T-helper 1 cell (primary cell): ENCODE measurements around the gene LMAN2L.

Experiments
- DNase-seq, 5 donors: peaks; one replicate each; pipeline ENCODE4 v3.0.0-alpha.2; 2012 to 2020

Gene LMAN2L

GRCh38 chr2:96702098-96702785 is 37.6 kb downstream of the LMAN2L start:
- DNase-seq: no peak

DNA sequence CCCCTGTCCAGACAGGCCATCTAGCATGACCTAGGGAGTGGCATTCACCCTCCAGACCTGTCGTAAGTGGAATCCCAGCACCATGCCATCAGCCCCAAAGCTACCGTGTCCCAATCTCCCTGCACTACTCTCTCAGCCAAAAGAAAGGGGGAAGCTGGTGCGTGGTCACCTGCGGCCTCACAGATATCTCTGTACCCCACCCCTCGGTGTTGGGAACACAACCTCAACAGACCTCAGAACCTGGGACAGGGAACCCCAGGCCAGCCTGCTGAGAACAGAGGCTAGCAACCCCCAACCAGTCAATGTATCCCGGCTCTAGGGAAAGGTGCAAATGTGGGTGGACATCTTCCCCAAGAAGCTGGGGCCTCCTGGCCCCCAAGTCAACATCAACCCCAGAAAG is 38.2 kb downstream of the LMAN2L start:
- no peak for DNase-seq

- DNase-seq: no peak
Measured at GRCh38 chr2:96700086-96700485, 39.8 kb downstream of the LMAN2L start.

- DNase-seq: no peak
Measured at GRCh38 chr2:96699621-96700020, 40.2 kb downstream of the LMAN2L start.

DNA sequence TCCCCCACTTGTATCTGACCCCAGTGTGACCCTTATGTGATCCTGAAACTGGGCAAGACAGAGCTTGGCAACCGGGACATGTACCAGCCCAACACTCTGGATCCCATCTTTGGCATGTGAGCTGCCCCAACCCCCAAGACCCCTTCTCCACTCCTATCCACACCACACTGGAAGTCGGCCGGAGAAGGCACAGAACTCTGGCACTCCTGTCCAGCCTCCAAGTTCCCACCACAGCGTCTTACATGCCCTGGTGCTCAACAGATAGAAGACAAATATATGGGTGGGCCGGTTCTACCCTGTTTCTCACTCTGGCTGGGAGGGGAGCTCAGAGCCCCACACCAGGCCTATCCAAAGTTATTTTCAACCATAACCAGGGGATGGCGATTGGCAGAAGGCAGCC is 40.8 kb downstream of the LMAN2L start:
- no peak for DNase-seq

DNA sequence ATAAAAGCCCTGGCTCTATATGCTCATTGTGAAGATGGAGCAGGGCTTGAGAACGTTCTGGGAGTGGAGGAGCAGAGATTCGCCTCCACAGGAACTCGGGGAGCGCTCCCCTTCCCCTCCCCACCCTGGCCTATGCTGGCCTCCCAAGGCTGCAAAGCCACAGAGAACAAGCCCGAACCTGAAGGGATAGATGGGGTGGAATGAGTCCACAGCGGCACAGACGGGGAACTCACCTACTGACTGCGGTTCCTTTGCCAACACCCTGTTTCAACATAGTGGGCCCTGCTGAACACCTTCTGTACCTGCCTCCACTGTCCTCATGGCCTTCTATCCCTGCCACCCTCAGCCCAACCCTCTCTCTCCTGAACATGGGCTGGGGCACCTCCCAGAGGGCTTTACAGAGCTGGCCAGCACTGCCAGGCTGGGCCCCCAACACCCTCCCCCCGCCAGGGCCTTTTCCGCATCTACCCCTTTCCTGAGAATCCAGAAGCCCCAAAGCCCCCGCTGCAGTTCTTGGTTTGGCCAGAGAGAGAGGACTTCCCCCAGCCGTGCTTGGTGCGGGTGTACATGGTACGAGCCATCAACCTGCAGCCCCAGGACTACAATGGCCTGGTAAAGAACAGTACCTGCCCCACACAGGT is 41.5 kb downstream of the LMAN2L start:
- DNase-seq: no peak

DNA sequence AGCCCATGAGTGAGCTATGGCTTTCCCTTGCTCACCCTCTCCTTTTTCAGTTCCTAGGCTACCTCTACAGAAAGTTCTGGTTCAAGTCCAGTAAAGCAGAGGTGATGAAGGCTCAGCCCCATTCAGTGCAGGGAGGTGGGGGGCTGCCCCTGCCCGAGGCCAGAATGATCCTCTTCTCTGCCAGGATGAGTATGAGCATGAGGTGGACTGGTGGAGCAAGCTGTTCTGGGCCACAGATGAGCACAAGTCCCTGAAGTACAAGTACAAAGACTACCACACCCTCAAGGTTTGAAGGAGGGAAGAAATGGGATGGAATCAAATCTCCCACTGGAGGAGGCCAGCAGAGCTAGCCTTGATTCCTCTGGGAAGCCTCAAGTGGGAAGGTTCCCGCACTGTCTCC is 42.4 kb downstream of the LMAN2L start:
- no peak for DNase-seq

- DNase-seq: no peak
Measured at GRCh38 chr2:96695602-96696001, 44.3 kb downstream of the LMAN2L start.

- DNase-seq: no peak
Measured at GRCh38 chr2:96694816-96695455, 44.9 kb downstream of the LMAN2L start.

GRCh38 chr2:96694279-96694678 is 45.6 kb downstream of the LMAN2L start:
- no peak for DNase-seq

- no peak for DNase-seq
Measured at GRCh38 chr2:96693286-96694200, 46.3 kb downstream of the LMAN2L start.

GRCh38 chr2:96692094-96692971 is 47.5 kb downstream of the LMAN2L start:
- no peak for DNase-seq

- DNase-seq: no peak
Measured at GRCh38 chr2:96691022-96691612, 48.7 kb downstream of the LMAN2L start.

DNA sequence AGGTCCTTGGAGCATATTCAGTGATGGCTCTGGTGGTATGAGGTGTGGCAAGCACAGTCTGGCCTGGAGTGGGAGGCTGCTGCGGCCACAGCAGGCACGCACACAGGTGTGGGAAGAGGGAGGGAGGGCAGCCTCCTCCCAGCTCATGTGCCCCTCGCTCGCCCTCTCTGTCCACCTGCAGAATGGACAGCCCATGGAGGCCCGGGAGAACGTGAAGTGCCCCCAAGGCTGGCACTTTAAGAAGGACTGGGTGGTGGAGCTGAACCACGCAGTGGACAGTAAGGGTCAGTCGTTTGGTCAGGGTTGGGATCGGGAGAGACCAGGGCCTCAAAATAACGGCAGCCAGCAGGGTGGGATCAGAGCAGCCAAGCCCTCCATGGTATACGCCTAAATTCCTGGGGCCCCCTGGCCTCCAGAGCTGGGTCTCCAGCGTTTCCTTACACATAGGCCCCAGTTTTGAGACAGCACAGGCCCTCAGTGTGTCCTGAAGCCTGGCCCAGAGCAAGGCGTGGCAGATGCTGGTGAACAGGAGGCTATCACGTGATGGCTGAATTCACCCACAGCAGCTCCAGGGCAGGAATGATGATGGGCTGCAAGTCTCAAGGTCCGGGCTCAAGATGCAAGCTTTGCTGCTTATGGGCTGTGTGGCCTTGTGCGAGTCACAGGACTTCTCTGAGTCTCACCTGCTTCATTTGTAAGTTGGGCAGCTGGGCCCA is 49.4 kb downstream of the LMAN2L start:
- DNase-seq: no peak

GRCh38 chr2:96689431-96689991 is 50.4 kb downstream of the LMAN2L start:
- DNase-seq: no peak

- no peak for DNase-seq
Measured at GRCh38 chr2:96688649-96689430, 51.0 kb downstream of the LMAN2L start.

- no peak for DNase-seq
Measured at GRCh38 chr2:96687711-96688640, 51.9 kb downstream of the LMAN2L start.

DNA sequence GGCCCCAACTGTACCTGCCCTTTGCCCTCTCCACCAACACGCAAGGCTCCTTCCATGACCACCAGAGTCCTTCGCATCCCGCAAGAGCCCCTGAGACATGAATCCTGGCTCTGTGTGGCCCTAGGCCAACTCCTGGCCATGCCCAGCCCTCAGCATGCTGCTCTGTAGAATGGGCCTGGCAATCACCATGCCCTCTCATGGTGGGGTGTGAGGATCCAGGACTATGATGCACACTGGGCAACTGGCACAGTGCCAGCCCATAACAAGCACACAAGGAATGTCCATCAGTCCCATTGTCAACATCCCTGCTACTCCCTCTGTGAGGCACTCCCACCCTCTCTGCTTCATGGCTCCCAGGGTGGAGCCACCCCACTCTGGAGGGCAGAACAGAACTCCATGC is 52.6 kb downstream of the LMAN2L start:
- no peak for DNase-seq
